ENCODE measurements around the gene VDR.
"Not testable (repeated sequence)": the region's sequence is repeated elsewhere in the genome, so short reads cannot be mapped to it uniquely, and the experiment has no call there.

VDR gene

DNA sequence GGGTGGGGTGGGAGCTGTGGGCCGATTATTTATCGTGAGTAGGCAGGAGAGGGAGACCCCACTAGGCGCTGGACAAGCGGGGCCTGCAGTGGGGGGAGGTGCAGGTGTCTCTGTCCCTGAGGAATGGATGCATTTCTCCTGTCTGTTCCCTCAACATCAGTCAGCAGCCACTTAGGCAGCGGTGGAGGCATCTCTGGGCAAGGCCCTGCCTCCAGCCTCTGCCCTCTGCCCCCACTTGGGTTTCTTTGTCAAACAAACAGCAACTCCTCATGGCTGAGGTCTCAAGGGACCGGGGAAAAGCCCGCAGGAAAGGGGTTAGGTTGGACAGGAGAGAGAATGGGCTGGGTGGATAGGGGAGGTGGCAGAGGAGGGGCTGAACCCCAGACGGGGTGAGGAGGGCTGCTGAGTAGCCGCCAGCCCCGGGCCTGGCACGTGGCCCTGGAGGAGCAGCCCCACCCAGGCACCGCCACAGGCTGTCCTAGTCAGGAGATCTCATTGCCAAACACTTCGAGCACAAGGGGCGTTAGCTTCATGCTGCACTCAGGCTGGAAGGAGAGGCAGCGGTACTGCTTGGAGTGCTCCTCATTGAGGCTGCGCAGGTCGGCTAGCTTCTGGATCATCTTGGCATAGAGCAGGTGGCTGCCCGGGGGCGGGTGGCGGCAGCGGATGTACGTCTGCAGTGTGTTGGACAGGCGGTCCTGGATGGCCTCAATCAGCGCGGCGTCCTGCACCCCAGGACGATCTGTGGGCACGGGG, 60.4 kb downstream of the VDR start:
- no peak for DNase-seq

DNA sequence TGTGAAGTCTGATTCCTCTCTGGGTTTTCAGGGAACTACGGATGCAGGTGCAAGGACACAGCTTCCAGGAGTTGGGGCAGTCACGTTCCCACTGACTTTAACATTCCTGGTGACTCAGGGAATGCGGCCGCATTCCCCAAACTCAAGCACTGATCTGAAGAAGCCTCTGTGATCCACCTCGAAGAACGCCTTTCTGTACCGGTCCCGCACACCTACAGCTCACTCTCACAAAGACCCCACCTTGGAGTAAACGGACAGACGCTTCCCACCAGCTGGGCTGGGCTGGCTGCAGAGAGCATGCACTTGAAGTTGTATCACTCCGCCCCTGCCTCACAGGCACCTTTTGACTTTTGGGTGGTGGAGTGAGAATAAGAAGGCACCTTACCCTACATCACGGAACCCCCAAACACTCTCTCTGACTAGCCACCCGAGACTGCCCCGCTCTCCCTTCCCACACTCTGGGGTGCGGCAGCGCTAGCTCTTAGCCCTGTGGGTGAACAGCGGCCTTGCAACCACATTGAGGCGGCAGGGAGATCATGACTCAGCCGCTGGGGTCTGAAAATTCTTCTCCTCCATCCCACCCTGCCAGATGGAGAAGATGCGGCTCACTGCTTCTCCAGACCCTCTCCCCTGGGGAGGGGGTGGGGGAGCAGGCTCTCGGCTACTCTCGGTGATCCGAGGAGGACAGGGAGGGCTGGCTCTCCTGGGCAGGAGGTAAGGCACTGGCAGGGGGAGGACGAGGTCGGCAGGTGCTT, 61.4 kb downstream of the VDR start:
- DNase-seq: no peak

DNA sequence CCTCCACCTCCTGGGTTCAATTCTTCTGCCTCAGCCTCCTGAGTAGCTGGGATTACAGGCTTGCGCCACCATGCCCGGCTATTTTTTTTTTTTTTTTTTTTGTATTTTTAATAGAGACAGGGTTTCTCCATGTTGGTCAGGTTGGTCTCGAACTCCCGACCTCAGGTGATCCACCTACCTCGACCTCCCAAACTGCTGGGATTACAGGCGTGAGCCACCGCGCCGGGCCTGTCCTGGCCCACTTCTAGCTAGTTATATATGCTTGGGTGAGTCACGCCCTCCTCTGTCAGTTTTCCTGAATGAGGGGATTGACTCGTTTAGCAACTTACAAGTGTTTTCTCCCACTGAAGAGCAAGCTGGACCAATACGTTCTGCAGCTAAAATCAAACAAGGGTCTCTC, 62.3 kb downstream of the VDR start:
- DNase-seq: not testable (repeated sequence)

DNA sequence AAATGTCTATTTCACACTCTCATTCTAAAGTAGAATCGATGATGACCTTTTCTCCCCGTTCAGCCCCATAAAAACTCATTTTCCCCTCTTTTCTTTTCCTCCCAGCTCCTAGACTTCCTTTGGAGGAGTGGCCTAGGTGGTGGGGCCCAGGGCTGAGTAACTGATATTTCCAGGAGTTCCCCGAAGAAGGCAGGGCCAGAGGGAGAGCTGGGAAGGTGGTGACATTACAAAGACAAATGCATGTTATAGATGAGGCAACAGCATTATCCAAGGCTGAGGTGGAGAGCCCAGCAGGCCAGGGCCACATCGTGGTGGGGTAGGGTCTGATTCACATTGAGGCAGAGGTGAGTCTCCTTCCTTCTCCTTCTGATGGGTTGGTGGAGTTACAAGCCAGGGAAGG, 62.9 kb downstream of the VDR start:
- DNase-seq: no peak

DNA sequence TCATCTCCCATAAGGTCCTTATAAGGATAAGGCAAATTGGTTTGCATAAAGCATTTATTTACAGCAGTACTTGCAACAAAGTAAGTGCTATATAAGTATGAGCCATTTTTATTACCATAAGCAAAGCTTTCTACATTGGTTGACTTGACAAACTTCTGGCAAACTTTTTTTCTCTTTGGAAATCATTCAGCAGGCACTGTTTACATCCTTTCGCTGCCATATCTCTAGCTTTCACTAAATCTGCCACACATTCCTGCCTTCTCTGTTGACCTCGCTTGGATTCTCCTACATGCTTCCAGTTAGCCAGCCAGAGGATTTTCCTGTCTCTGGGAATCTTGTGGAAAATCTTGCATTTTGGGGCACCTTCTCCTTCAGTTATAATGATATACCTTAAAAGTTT, 63.3 kb downstream of the VDR start:
- DNase-seq: no peak

DNA sequence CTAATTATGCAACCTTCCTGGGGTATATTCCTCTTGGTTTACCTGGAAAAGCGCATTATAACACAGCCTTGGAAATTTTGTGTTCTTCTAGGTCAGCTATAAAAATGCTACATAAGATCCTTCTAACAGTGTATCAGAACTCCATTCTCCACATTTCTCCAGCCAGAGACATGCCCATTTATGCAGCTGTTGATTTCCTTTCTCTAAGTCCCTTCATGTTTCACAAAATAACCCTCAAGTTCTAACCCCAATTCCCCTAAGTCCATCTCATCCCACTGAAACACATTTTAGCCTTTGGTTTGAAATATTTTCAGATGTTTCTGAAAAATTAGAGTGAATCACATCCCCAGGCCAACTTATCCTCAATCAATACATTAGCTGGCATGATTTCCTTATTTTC, 64.2 kb downstream of the VDR start:
- no peak for DNase-seq

DNA sequence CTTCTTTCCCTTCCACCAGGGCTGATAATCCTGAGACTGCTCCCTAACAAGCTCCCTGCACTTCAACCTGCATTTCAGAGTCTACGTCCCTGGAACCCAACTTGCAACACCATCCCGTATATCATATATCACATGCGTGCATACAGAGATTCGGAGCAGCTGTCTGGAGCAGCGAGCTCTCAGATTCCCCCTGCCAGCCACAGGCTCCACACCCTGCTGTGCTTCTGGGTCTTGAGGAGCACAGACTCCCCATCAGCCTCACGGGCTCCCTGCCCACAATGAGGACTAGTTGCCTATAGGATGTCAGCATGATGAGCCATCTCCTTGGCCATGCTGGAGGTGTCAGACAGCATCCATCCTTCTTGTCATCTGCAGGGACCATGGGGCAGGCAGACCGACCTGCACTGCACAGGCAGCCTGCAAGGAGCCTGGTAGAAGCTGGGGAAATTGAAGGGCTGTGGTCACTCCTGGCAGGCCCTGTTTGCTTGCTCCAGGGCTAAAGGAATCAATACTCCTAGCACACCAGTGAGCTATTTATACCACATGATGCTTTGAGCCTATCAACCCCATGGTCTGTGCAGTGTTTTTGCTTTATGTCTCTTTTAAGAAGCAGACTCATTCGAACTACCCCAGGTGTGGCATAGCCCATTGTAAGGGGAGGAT, 65.4 kb downstream of the VDR start:
- no peak for DNase-seq

DNA sequence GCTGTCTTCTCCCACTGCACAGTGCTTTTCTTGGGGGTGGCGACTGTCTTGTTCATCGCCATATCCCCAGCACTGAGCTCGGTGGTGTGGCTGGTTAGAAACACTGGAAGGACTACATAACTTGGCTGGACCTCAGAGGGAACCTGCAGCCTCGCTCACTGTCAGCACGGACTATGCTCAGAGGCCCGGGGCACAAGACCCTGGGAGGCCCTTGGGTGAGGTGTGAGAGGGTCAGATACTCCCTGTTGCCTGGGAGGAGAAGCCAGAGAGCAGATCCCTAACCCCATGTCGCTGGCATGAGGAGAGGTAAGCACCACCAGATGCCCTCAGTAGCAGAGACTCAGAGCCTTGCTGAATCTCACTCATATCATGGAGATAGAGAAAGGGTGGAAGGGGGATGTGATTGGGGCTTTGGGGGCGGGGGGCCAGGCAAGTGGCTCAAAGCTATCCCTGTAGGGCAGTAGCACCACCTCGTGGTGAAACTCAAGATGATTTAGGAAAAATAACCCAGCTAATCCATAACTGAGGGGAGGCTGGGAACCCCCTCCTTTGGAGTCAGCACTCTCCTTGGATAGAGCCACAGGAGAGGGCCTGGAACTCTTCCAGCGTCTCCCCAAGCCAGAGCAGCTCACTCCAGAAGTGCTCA, 66.4 kb downstream of the VDR start:
- DNase-seq: no peak

DNA sequence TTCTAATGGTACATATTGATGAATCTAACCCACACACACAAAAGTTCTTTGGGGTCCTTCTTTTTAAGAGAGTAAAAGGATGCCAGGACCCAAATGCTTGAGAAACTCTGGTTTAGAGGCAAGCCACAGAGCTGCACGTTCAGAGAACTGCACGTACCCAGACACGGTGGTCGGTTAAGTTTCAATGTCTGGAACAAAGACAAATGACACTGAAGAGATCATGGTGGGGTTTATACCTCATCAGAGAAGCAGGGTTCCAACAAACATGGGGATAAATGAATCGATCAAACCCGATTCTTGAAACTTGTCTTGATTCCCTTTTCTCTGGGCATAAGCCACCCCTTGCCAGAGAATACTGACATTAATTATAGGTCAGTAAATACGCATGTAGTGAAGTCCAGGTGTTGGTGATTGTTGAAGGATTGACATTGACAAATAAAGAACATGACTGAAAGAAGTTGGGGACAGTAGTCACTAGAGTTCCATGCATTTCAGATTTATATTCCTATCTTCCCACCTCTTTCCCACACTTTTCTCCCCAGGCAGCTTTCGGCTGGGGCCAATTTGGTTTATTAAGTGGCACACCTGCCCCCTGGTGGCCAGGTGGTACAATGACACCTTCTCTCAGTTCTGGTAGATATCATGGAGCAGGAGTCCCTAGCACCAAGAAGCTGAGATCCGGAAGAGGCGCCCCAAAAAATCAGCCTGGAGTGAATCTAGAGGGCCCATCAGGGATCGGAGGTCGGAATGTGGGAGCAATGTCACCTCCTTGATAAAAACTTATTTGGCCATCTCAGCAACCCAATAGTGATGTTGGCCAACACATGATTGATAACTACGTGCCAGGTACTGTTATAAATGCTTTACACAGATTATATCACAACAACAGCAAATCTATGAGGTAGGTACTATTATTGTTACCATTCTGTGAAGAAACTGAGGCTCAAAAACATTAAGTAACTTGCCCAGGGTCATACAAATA, 67.3 kb downstream of the VDR start:
- peak; percentile 42 for DNase-seq

DNA sequence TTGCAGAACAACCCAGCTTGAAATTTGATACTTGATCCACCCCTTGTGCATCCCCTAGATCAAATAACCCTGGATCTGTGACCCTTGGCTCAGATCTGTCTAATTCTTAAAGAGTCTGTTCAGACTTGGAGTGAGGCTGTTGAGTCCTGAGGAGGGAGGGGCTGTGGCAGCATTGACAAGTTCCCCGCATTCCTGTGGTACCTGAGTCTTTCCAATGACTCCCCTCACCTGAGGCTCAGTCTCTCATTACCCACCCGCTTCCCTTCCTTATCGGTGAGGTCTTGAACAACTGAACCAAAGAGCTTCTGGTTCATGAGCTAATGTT, 69.0 kb downstream of the VDR start:
- no peak for DNase-seq

DNA sequence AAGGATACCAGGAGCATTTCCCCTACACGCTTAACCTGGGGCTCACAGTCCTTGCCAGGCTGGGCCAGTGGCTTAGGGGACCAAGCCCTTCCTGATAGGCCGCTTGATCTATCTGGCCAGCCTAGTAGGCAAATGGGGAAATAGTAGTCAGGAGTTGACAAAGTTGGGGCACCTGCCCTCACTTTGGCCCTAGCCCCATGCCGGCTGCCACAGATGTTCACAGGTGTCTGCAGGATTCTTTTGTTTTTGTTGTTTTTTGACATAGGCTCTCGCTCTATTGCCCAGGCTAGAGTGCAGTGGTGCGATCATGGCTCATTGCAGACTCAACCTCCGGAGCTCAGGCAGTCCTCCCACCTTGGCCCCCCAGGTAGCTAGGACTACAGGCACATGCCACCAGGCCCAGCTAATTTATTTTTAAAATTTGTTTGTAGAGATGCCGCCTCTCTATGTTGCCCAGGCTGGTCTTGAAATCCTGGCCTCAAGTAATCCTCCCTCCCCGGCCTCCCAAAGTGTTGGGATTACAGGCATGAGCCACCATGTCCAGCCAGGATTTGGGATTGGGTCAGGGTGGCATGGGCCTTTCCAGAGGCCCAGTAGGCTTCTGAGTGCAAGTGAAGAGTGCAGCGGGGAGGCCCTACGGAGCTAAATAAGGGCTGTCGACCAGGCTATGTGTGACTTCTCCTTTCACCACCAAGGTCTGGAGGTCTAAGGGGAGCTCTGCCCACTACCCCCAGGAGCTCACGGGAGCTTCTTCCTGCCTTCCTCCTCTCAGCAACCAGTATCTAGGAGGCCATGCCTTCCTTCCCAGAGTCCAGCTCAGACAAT, 69.6 kb downstream of the VDR start:
- no peak for DNase-seq

DNA sequence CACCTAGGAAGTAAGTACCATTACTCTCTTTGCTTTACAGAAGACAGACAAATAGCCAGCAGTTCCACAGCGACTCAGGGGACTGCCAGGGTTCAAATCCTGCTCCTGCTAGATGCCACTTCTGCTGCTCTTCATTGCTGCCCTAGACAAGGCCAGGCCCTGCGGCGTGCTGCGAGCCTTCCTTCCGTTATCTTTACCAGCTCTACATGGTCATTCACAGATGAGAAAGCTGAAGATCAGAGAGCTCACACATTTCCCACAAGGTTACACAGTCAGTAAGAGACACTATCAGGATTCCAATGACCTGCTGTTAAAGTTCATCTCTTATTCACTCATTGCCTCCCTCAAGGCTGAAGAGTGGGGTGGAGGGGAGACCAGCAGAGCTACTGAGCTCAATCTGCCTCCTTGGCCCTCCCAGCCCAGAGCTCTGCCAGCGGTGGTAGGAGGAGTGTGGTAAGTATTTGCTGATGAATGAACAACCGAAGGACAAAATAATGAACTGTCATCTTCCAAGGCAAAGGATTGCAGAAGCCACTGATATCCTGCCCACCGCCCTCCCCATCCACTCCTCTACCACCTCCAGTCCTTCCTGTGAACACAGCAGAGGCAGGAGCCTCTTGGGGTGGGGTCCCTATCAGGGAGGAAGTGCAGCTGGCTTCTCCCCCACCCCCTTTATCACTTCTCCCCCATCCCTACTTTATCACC, 70.4 kb downstream of the VDR start:
- no peak for DNase-seq

DNA sequence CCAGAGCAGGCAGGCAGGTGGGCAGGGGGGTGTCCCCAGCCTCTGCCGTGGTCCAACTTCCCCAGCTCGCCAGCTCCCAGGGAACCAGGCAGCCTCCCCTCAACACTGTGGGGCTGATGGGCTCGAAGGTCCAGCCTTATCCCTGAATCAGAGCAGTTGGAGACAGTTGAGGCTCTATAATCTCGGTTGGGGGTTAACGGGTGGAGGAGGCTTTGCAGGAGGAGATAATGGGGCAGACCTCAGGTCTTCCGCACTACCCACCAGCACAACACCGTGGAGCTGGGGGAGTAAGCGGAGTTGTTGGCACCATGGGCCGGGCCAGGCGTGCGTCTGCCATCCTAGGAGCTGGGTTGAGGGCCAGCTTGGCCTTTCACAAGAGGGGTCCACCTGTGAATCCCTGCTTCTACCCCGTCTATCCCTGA, 71.2 kb downstream of the VDR start:
- no peak for DNase-seq

DNA sequence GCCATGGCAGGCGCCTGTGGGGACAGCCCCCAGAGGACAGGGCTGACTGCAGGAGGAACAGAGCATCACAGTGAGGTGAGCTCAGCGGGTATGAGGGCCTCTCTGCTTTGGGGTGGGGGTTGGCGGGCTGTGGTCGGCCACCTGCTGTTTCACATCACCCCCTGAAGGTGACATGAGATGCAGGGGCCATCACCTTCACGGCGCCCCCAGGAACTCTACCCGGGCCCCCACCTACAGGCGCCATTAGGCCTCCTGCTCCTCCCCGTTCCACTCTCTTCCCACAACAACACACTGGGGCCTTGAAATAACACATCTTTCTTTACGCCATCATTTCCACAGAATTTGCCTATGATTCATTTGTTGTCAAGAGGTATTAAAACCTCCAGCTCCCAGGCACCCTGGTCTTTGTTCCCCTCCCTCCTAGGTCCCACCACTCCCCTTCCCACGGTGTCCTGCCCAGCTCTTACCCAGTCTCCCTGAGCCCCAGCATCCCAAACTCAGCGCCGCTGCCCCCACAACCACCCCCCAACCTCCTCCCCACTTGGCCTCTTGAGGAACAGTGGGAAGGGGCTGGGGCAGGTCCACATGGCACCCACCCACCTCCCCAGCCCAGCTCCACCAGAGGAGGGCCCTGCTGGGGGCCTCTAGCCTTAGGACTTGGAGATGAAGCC, 72.4 kb downstream of the VDR start:
- no peak for DNase-seq

DNA sequence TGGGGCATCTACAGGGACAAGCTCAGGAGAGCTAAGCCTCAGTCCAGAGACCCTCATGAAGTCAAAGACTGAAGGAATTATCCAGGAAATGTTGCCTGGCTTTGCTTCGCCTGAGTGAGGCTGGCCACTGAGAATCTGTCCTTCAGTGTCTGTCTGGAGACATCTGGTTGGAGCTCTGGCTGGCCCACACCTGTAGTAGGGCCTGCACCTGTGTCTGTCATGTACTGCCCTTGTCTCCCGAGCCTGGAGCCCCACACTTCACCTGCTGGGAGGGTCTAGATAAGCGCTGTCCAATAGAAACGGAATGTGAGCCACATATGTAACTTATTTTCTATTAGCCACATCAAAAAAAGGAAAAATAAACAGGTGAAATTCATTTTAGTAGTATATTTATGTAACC, 75.2 kb downstream of the VDR start:
- no peak for DNase-seq

DNA sequence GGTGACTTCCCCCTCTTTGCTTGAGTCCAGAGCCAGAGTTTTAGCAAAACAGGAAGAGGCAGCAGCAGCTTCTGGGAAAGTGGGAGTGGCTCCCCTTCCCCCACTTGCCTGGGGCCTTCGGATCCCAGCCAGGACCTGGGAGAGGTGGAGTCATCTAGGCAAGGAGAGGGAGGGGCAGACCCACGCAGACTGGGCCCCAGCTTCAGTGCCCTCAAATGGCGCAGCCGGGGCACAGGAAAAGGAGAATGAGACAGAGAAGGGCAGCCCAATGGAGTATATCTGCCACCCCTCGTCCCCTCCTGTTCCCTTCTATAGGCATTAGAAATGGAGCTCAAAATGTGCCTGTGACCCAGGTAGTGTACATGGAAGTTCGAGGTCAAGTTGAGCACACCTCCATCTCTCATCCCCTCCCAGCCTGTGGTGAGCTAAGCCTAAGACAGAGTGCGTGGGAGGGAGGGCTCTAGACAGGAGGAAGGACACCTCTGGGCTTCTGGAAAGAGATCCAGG, 75.8 kb downstream of the VDR start:
- no peak for DNase-seq

DNA sequence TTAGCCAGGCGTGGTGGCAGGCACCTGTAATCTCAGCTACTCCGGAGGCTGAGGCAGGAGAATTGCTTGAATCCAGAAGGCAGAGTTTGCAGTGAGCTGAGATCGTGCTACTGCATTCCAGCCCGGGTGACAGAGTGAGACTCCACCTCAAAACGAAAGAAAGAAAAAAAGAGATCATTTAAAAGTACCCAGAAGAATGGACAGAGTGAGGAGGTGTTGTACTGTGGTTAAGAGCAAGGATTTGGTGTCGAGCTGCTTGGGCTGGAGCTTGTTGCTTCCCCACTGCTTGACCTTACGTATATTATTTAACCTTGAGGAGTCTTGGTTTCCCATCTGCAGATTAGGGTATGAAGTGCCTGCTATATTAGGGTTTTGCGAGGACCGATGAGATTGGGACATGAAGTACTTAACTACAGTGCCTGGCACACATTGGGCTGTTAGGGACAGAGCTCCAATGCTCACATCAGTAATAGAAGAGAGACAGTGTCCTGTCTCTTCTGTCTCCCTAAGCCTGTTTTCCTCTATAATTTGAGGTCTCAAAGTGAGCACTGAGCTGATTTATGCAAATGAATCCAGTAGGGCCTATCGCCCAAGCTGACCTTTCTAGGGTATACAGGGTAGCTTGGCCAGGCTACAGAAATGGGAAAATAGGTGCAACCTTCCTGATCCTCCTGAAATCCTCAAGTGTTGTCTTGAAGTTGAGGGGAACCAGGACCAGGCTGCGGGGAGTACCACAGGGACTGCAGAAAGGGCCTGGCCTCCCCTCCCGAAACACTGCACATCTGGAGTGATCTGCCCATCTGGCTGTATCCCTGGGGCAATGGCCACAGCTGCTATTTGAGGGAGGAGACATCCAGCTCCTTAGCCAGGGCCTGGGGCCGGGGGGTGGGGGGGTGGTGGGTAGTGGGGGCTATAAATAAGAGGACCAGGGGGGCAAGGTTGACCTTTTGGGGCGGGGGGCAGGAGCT, 76.5 kb downstream of the VDR start:
- DNase-seq: no peak

DNA sequence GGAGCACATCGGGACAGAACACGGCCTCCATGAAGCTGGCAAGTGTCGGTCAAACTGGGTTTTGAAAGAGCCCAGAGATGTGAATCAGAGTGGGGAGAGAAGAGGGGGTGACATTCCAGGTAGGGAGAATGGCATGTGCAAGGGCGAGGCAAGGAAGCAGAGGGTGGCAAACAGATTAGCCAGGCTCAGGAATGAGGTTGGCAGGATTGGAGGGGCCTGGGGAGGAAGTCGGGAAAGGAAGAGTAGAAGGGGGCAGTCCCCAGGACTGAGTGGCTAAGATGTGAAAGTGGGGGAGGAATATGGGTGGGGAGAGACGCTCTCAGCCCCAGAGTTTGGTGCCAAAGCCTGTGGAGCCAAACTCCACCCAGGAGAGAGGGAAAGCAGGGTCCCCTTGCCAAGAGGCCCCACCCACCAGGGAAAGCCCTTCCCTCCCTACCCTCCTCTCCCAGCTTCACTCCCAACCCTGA, 79.6 kb downstream of the VDR start:
- no peak for DNase-seq

DNA sequence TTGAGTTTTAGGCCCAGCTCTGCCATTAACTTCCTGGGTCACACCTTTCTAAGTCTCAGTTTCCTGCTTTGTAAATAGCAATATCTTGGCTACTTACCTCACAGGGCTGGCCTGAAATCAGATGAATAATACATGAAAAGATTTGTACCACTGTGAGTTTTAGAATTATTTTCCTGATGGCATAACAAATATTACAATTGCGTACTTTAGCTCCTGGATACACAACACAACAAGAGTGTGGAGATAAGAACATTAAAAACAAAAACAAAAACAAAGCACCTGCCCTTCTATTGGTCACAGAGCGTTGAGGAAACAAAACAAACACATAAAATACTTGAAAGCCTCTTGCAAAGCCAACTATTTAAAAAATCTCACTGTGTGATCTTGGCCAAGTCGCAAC, 80.2 kb downstream of the VDR start:
- no peak for DNase-seq
